Stimulated activated CD8-positive, alpha-beta memory T cell treated with anti-CD3 and anti-CD28 coated beads, Interleukin-15, amount 100 ng/mL, for 48 hours (primary cell): ENCODE data around the gene HLA-DRA.
"Not testable (repeated sequence)": the region's sequence is repeated elsewhere in the genome, so short reads cannot be mapped to it uniquely, and the experiment has no call there.

Experiments
- DNase-seq, 2 donors: peaks; one replicate each; pipeline ENCODE4 v3.0.0-alpha.2; 2020; ENCODE audit warnings: low read depth in 2 of 2

HLA-DRA gene

DNA sequence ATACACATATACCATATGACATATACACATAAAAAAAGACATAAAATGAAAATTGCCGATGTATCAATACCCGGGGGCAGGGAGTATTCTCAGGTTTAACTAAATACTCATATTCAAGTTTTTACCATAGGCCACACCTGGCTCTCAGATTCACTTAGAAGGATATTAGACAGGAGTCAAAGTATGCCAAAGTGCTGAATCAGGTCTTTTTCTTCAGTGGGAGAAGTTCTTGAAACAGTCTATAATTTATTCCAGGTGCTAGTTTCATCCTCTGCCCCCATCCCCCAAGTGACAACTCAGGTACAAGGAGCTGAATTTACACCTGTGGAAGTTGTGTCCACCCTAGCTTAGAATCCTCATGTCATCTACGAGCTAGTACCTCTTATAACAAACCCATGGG, 8.5 kb upstream of the HLA-DRA start:
- DNase-seq = no peak

GRCh38 chr6:32432050-32432450, 7.6 kb upstream of the HLA-DRA start:
- no peak for DNase-seq

DNA sequence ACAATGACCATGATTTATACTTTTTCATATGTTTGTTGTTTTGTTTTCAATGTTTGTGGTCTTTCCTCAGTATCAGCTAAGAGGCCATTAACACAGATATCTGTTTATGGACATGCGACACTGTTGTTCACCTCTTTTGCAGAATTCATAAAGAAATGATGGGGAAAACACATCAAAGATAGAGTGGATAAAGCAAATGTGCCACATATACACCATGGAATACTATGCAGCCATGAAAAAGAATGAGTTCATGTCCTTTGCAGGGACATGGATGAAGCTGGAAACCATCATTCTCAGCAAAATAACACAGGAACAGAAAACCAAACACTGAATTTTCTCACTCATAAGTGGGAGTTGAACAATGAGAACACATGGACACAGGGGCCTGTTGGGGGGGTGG, 5.7 kb upstream of the HLA-DRA start:
- DNase-seq = not testable (repeated sequence)

DNA sequence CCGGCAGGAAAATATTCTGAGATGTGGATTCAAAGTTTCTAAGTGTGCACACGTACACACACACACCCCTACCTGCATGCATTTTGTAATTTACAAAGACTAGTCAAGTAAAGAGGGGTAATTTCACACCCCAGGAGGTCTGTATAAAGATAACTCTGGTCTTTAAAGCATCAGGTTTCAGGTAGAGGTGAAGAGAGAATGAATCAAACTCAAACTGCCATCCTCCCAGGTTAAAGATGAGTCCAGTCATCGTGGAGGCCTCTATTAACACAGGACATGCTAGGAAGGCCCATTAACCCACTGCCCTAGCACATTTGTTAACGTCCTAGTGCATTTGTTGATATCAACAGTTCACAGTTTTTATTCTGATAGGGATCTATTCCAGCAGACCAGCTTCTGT, 3.5 kb upstream of the HLA-DRA start:
- no peak for DNase-seq

- no peak for DNase-seq
Observed at GRCh38 chr6:32436995-32437836, 2.5 kb upstream of the HLA-DRA start.

DNA sequence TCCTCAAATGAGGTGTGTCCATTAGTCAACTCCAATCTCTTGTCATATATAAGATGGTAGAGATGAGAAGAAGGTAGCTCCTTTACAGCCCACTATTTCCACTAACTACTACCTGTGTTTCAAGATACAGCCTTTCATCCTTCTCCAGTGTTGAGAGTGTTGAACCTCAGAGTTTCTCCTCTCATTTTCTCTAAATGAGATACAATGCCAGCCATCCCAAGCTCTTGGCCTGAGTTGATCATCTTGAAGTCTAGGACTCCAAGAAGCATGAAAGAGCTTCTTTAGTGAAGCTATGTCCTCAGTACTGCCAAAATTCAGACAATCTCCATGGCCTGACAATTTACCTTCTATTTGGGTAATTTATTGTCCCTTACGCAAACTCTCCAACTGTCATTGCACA, 548 bp upstream of the HLA-DRA start:
- no peak for DNase-seq

DNA sequence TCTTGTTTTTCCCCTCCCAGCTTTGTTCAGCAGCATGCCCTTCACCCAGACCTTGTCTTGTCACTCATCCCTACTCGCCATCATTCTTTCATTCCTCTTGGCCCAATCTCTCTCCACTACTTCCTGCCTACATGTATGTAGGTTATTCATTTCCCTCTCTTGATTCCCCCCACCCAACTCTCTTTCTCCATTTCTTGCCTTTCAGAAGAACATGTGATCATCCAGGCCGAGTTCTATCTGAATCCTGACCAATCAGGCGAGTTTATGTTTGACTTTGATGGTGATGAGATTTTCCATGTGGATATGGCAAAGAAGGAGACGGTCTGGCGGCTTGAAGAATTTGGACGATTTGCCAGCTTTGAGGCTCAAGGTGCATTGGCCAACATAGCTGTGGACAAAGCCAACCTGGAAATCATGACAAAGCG, 2.6 kb downstream of the HLA-DRA start:
- DNase-seq = no peak

DNA sequence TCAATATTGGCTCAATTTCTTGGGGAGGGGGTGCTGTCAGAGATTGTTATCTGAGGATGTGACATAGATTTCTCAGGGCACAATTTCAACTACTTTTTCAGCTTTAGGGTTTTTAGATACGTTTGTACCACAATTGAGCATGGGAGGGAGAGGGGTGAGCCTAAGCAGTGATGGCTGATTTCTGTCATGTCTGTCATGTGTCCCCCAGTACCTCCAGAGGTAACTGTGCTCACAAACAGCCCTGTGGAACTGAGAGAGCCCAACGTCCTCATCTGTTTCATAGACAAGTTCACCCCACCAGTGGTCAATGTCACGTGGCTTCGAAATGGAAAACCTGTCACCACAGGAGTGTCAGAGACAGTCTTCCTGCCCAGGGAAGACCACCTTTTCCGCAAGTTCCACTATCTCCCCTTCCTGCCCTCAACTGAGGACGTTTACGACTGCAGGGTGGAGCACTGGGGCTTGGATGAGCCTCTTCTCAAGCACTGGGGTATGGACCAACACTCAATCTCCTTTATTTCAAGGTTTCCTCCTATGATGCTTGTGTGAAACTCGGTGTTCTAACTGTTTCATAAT, 3.4 kb downstream of the HLA-DRA start:
- DNase-seq = no peak

DNA sequence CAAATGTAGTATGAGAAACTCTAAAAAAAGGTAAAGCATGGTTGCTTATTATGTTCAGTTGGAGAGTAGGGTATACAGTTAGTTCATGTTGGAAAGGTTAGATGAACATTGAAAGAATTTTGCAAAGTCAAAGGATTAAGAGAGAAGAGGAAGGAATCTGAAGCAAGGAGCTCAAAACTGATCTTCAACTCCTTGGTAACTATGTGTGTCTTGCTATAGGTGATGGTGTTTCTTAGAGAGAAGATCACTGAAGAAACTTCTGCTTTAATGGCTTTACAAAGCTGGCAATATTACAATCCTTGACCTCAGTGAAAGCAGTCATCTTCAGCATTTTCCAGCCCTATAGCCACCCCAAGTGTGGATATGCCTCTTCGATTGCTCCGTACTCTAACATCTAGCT, 4.7 kb downstream of the HLA-DRA start:
- no peak for DNase-seq

DNA sequence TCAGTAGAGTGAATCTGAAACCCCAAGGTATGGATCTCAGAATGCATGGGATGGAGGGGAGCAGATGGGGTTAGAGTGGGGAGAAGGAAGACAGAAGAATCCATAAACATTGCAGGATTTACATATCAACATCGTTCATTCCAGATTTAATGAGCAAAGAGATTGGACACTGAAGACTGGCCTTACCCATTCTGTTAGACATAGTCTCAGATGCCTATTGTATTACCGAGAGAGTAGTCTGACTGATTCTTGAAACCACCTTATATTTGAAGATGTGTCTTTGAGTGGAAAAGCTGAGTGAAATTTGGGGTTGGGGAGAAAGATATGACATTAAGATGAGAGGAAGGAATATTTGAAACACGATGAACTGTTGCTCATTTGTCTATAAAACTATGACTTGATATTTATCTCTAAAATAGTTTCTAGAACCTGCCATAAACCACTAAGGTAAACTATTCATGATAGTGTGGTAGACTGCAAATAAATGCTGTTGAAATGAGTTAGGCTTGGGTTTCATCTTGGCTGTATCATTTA, 5.7 kb downstream of the HLA-DRA start:
- DNase-seq = no peak

- DNase-seq = no peak
Observed at GRCh38 chr6:32447932-32448331, 8.2 kb downstream of the HLA-DRA start.

DNA sequence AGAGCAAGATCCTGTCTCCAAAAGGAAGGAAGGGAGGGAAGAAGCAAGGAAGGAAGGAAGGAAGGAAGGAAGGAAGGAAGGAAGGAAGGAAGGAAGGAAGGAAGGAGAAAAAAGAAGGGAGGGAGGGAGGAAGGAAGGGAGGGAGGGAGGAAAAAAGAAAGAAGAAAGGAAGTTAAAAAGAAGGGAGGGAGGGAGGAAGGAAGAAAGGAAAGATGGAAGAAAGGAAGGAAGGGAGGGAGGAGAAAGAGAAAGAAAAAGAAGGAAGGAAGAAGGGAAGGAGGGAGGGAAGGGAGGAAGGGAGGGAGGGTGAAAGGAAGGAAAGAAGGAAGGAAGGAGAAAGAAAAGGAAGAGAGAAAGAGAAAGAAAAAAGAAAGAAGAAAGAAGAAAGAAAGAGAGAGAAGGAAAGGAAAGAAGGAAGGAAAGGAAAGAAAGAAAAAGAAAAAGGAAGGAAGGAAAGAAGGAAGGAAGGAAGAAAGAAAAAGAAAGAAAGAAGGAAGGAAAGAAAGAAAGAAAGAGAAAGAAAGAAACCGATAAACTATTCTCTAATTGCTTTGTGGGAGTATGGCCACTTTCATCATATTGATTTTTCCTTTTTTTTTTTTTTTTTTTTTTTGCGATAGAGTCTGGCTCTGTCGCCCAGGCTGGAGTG, 9.5 kb downstream of the HLA-DRA start:
- no peak for DNase-seq

DNA sequence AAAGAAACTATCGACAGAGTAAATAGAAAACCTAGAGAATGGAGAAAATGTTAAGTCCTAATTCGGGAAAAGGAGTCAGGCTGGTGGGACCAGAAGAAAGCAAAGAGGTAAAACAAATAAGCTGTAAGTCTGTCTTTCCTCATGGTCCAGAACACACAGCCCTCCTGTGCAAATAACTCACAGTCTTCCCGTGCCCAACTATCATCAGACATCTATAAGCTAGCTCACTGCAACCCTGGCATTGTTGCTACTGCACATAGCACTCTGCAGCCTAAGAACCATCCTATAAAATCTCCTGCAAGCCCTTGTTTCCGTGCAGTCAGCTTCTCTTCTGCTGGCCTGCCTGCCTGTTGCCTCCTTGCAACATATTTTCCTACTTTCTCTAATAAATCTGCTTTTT, 17.4 kb downstream of the HLA-DRA start:
- no peak for DNase-seq

- no peak for DNase-seq
Observed at GRCh38 chr6:32459781-32460424, 20.2 kb downstream of the HLA-DRA start.

- DNase-seq = no peak
Observed at GRCh38 chr6:32460528-32460927, 20.8 kb downstream of the HLA-DRA start.

DNA sequence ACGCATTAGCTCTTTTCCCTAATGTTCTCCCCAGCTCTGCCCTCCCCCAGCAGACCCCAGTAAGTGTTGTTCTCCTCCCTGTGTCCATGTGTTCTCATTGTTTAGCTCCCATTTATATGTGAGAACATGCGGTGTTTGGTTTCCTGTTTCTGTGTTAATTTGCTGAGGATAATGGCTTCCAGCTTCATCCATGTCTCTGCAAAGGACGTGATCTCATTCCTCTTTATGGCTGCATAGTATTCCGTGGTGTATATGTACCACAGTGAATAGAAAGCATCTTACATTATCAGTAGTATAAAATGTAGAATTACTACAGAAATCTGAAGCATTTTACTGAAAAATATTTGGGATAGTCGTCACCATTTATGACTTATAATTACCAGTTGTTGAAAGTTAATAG, 21.8 kb downstream of the HLA-DRA start:
- no peak for DNase-seq

GRCh38 chr6:32462609-32463008, 22.9 kb downstream of the HLA-DRA start:
- peak; percentile 46 to 74 for DNase-seq

DNA sequence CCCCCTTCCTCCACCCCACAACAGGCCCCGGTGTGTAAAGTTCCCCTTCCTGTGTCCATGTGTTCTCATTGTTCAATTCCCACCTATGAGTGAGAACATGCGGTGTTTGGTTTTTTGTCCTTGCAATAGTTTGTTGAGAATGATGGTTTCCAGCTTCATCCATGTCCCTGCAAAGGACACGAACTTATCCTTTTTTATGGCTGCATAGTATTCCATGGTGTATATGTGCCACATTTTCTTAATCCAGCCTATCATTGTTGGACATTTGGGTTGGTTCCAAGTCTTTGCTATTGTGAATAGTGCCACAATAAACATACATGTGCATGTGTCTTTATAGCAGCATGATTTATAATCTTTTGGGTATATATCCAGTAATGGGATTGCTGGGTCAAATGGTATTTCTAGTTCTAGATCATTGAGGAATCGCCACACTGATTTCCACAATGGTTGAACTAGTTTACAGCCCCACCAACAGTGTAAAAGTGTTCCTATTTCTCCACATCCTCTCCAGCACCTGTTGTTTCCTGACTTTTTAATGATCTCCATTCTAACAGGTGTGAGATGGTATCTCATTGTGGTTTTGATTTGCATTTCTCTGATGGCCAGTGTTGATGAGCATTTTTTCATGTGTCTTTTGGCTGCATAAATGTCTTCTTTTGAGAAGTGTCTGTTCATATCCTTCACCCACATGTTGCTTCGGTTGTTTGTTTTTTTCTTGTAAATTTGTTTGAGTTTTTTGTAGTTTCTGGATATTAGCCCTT, 28.2 kb downstream of the HLA-DRA start:
- DNase-seq = not testable (repeated sequence)

GRCh38 chr6:32472781-32473375, 33.2 kb downstream of the HLA-DRA start:
- DNase-seq = no peak

DNA sequence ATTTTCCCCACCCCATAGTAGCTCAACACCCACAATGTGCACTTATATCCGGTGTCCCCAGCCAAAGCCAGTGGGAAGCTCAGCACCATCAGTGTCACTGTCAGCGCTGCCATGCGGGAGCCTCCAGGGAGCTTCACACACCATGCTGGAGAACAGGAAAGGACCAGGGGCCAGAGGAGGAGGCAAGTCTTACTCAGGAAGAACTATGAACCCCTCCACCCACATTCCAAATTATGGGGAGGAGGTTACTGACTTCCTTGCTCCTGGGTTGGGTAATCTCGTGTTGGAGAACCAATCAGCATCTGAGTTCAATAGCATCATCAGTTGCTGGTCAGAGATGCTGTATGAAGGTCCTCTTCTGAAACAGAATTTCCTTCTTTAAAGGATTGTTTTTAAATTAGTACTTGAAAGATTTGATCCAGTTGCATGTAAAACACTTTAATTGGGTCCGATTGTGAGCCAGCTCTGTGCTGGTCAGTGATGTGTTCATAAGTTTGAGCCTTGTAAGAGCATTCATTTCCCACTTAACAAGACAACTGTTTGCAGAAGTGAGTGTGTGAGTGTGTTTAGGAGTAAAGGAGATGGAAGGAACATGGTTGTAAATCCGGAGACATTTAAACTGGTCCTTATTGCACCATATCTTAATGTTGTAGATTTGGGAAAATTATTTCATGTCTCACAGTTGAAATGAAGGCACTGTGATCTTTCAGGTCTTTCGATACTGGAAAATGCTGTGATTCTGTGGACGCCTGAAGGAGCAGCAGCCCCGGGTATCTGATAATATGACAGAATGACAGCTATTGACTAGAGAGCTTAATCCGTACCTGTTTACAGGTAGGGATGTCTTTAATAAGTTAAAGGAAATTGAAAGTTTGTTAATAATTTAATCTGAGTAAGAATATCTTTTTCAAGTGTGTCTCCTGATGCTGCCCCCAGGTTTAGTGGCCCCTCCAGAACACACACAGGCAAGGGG, 34.0 kb downstream of the HLA-DRA start:
- DNase-seq = not testable (repeated sequence)
